ENCODE data around the gene ACAP3.

- TF ChIP-seq EZH2 (IDR thresholded peaks at IDR 0.05) = no peak
- no peak for TF ChIP-seq CTCF (IDR thresholded peaks at IDR 0.05)
Measured at GRCh38 chr1:1285611-1286311, 22.0 kb downstream of the ACAP3 start.

Data from neural progenitor cell (in vitro differentiated cells).